WI38 (cell line): ENCODE measurements around the gene KRTAP27-1.

ENCODE experiments used
- H3K4me3 ChIP-seq: 2 replicates; pipeline ENCODE4 v1.5.1; 2011; ENCODE audit warnings: low read depth, mild to moderate bottlenecking, control low read depth, low read length
- TF ChIP-seq, protein P1 (sequence below): IDR thresholded peaks from 2 replicates; pipeline ENCODE4 v1.5.1; 2012; ENCODE audit warnings: low read depth, mild to moderate bottlenecking, control low read depth, low read length

Gene KRTAP27-1

DNA sequence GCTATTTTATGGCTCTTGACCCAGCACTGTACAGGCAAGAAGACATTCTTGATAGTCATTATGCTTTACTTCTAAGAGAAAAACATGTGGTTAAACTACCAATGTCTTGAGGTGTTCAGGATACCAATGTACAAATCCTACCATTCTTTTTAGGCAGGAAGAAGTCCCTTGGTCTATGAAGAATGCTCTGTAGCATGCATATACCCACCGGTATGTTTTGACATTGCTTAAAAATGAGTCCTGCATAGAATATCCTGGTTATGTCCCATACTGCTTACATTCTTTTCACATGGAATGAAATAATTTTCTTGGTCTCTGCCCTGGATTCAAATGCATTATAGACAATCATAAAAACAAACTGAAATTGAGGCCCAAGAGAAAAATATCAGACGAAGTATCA lies 4.8 kb downstream of the KRTAP27-1 start:
- no peak overlapping the region for H3K4me3 ChIP-seq
- TF ChIP-seq, protein P1, sequence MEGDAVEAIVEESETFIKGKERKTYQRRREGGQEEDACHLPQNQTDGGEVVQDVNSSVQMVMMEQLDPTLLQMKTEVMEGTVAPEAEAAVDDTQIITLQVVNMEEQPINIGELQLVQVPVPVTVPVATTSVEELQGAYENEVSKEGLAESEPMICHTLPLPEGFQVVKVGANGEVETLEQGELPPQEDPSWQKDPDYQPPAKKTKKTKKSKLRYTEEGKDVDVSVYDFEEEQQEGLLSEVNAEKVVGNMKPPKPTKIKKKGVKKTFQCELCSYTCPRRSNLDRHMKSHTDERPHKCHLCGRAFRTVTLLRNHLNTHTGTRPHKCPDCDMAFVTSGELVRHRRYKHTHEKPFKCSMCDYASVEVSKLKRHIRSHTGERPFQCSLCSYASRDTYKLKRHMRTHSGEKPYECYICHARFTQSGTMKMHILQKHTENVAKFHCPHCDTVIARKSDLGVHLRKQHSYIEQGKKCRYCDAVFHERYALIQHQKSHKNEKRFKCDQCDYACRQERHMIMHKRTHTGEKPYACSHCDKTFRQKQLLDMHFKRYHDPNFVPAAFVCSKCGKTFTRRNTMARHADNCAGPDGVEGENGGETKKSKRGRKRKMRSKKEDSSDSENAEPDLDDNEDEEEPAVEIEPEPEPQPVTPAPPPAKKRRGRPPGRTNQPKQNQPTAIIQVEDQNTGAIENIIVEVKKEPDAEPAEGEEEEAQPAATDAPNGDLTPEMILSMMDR: no peak

- TF ChIP-seq, protein P1: no peak
- H3K4me3 ChIP-seq: no peak overlapping the region
These were observed 8.2 kb downstream of the KRTAP27-1 start for GRCh38 chr21:30329203-30329875.

GRCh38 chr21:30326390-30326789 lies 11.1 kb downstream of the KRTAP27-1 start:
- TF ChIP-seq, protein P1: no peak
- H3K4me3 ChIP-seq: no peak overlapping the region

GRCh38 chr21:30320215-30320614 lies 17.3 kb downstream of the KRTAP27-1 start, which contains the start of gene KRTAP26-1:
TSS of gene KRTAP26-1 (minus strand) at chr21:30320315. CDS start at chr21:30320035, 280 bp downstream.
- TF ChIP-seq, protein P1: no peak
- no peak within 1 kb of the TSS for H3K4me3 ChIP-seq

DNA sequence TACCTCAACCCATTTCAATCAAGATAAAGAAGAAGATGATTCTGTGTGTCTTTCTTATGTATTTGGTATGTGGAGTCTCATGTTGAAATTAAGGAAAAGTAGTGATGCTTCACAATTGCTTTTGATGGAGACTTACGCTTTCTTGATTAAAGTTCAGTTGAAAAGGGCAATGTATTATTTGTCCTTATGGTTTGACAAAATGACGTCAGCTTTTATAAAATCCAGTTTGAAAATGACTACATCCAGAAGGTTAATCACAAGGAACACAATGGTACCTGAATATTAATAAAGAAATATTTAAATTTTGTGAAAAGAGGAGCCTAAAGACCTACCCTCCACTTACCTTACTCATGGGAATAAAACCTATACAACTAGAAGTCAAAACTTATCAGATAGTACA lies 21.8 kb downstream of the KRTAP27-1 start:
- H3K4me3 ChIP-seq: no peak overlapping the region
- TF ChIP-seq, protein P1: no peak

GRCh38 chr21:30306884-30307283 lies 30.6 kb downstream of the KRTAP27-1 start:
- H3K4me3 ChIP-seq: no peak overlapping the region
- TF ChIP-seq, protein P1: no peak

- TF ChIP-seq, protein P1: no peak
- no peak overlapping the region for H3K4me3 ChIP-seq
These were observed 32.4 kb downstream of the KRTAP27-1 start for GRCh38 chr21:30305136-30305535.
